HCT116 (cell line): ENCODE measurements around the gene GMPPA.

Experiments
- CEBPB ChIP-seq: IDR thresholded peaks from 2 replicates; pipeline ENCODE4 v1.6.1; 2012; ENCODE audit warnings: low read depth
- EZH2 ChIP-seq: fragments of 200-600 bp; sonication (generic); IDR thresholded peaks from 2 replicates; pipeline ENCODE4 v1.6.1; 2017; ENCODE audit warnings: antibody characterized with exemption, mixed run types
- POLR2A ChIP-seq: IDR thresholded peaks from 2 replicates; pipeline ENCODE4 v1.7.0; 2011; ENCODE audit warnings: borderline replicate concordance; ENCODE audit not compliant: insufficient read depth, insufficient read length; ENCODE audit errors: extremely low read depth
- POLR2AphosphoS5 ChIP-seq: IDR thresholded peaks from 2 replicates; pipeline ENCODE4 v1.6.1; 2011; ENCODE audit warnings: mild to moderate bottlenecking, low read depth, low read length, moderate library complexity
- RAD21 ChIP-seq: IDR thresholded peaks from 2 replicates; pipeline ENCODE4 v1.6.1; 2012; ENCODE audit warnings: low read depth, mild to moderate bottlenecking
- SP1 ChIP-seq: IDR thresholded peaks from 2 replicates; pipeline ENCODE4 v1.6.1; 2012; ENCODE audit warnings: low read depth
- SRF ChIP-seq: IDR thresholded peaks from 2 replicates; pipeline ENCODE4 v1.6.1; 2012; ENCODE audit warnings: low read depth
- TCF7L2 ChIP-seq: IDR thresholded peaks from 2 replicates; pipeline ENCODE4 v1.7.0; 2011; ENCODE audit warnings: borderline replicate concordance, inconsistent platforms; ENCODE audit not compliant: insufficient read depth, insufficient read length; ENCODE audit errors: extremely low read depth
- TF ChIP-seq, protein P1 (sequence below), 3 experiments: fragments of 200-600 bp in 1 of 3; sonication (generic) in 1 of 3; IDR thresholded peaks in 2 of 3; conservative IDR thresholded peaks in 1 of 3; 2 replicates each; pipeline ENCODE4 v1.5.1; 2012 to 2017; ENCODE audit warnings: low read depth in 2 of 3, low read length in 2 of 3, antibody characterized with exemption in 1 of 3, borderline replicate concordance in 1 of 3, control low read depth in 1 of 3, mild to moderate bottlenecking in 1 of 3, mixed read lengths in 1 of 3, mixed run types in 1 of 3, moderate library complexity in 1 of 3; ENCODE audit not compliant: insufficient read depth in 1 of 3
- TF ChIP-seq, protein P2 (sequence below): IDR thresholded peaks from 2 replicates; pipeline ENCODE4 v1.6.1; 2012

- TF ChIP-seq TCF7L2 (no peak), RAD21 (no peak), CEBPB (no peak), POLR2A (no peak), POLR2AphosphoS5 (no peak), EZH2 (no peak), SRF (no peak), SP1 (no peak)
- TF ChIP-seq, protein P1, sequence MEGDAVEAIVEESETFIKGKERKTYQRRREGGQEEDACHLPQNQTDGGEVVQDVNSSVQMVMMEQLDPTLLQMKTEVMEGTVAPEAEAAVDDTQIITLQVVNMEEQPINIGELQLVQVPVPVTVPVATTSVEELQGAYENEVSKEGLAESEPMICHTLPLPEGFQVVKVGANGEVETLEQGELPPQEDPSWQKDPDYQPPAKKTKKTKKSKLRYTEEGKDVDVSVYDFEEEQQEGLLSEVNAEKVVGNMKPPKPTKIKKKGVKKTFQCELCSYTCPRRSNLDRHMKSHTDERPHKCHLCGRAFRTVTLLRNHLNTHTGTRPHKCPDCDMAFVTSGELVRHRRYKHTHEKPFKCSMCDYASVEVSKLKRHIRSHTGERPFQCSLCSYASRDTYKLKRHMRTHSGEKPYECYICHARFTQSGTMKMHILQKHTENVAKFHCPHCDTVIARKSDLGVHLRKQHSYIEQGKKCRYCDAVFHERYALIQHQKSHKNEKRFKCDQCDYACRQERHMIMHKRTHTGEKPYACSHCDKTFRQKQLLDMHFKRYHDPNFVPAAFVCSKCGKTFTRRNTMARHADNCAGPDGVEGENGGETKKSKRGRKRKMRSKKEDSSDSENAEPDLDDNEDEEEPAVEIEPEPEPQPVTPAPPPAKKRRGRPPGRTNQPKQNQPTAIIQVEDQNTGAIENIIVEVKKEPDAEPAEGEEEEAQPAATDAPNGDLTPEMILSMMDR (IDR thresholded peaks at IDR 0.05 in 2 of 3, conservative IDR thresholded peaks at IDR 0.05 in 1 of 3; ENCODE audit: borderline replicate concordance in 1 of 3, insufficient read depth in 1 of 3, low read depth in 2 of 3, low read length in 2 of 3), result no peak
- TF ChIP-seq, protein P2, sequence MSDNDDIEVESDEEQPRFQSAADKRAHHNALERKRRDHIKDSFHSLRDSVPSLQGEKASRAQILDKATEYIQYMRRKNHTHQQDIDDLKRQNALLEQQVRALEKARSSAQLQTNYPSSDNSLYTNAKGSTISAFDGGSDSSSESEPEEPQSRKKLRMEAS, result no peak
Observed at GRCh38 chr2:219482674-219483405, 15.9 kb upstream of the GMPPA start.
